Measurements from ENCODE around the gene RIMS3.

The RIMS3 gene

DNA sequence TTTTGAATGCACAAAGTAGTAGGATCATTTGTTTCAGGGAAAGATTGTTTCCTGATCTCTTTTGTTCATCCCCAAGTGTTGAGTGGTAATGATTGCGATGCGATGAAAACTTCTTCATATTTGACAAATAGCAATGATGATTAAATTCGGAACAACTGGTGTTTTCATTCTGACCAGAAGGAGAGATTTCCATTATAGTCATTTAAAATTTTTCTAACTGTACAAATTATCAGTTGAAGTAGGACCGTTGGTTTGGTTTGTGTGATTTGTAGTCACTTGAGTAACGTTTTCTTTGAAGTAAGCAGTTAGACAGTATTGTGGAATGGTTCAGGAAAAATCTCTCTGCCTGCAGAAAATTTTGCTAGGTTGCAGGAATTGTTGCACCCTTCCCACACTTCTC, 32.0 kb upstream of the RIMS3 start:
- H3K9ac ChIP-seq = no peak overlapping the region
- TF ChIP-seq Cebpa-rat (IDR thresholded peaks at IDR 0.05) = no peak
- H3K36me3 ChIP-seq = peaks cover 0 to 33% (median 11%) of the 10 kb centered on the region in 11 experiments; a peak in 11 of 22 replicates
- H3K9me3 ChIP-seq (replicated peaks in 1 of 11) = no peaks in the 10 kb centered on the region
- H3K27me3 ChIP-seq = no peaks in the 10 kb centered on the region
- H3K27ac ChIP-seq = no peak overlapping the region
- H4K20me1 ChIP-seq = peaks cover 3 to 77% (median 47%) of the 10 kb centered on the region in 11 experiments; a peak in 14 of 22 replicates
- no peak overlapping the region for H3K4me2 ChIP-seq
- no peak overlapping the region for H3K4me3 ChIP-seq
- peaks cover 44 to 72% (median 53%) of the 10 kb centered on the region in 10 experiments for H3K4me1 ChIP-seq

DNA sequence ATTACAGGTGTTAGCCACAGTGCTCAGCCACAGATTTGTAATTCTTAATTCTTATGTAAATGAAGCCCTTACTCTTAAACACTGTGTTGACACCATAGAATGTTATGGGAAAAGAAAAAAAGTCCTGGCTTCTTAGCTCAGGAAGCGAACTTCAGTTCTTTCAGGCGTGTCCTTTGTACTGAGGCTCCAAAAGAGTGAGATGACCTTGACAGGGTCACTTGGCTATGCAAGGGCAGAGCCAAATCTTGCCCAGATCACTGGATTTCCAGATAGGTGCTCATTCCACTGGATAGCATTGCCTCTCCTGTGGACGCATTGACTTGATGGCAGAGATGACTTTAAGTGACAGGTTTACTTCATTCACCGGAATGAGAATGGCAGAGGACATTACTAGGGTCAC, 30.8 kb upstream of the RIMS3 start:
- H3K27ac ChIP-seq = no peak overlapping the region
- no peak overlapping the region for H3K4me2 ChIP-seq
- TF ChIP-seq Cebpa-rat (IDR thresholded peaks at IDR 0.05) = no peak
- no peaks in the 10 kb centered on the region for H3K27me3 ChIP-seq
- peaks cover 3 to 66% (median 41%) of the 10 kb centered on the region in 11 experiments; a peak in 14 of 22 replicates for H4K20me1 ChIP-seq
- peaks cover 0 to 33% (median 11%) of the 10 kb centered on the region in 11 experiments; a peak in 11 of 22 replicates for H3K36me3 ChIP-seq
- H3K4me3 ChIP-seq = no peak overlapping the region
- no peaks in the 10 kb centered on the region for H3K9me3 ChIP-seq (replicated peaks in 1 of 11)
- peaks cover 40 to 60% (median 45%) of the 10 kb centered on the region in 10 experiments for H3K4me1 ChIP-seq
- H3K9ac ChIP-seq = no peak overlapping the region

DNA sequence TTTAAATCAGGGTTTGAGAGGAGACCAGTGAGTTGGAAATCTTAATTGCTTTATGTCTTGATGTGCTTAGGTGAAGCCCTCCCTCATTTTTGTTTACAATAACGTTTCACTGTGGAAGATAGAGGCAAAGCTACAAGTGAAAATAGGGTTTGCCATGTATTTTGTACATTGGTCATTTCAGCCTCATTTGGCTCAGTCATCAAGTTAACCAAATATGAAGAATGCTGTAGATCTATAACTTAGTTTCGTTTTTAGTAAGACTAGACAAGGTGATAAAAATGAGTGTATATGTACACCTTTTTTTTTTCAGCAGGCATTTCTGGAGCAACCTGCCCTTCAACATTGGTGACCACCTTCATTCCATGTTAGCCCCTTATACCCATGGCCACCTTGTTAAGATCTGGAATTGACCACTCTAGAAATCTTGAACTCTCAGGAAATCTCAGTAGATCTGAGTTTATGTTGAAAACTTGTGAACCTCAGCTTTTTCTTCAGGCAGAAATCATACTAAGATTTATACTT, 28.9 kb upstream of the RIMS3 start:
- TF ChIP-seq Cebpa-rat (IDR thresholded peaks at IDR 0.05) = no peak
- Histone ChIP-seq H3K4me2 (peak overlapping the region; percentile 84 to 96 (median 90); a peak in 18 of 22 replicates), H3K27ac (no peak overlapping the region), H3K9me3 (replicated peaks in 1 of 11) (no peaks in the 10 kb centered on the region), H4K20me1 (peaks cover 0 to 47% (median 23%) of the 10 kb centered on the region in 11 experiments; a peak in 11 of 22 replicates), H3K4me3 (no peak overlapping the region), H3K9ac (no peak overlapping the region), H3K4me1 (peaks cover 45 to 59% (median 49%) of the 10 kb centered on the region in 10 experiments), H3K27me3 (no peaks in the 10 kb centered on the region), H3K36me3 (peaks cover 6 to 32% (median 13%) of the 10 kb centered on the region in 11 experiments; a peak in 11 of 22 replicates)

- H3K4me2 ChIP-seq = peak overlapping the region; percentile 84 to 96 (median 90)
- TF ChIP-seq Cebpa-rat (IDR thresholded peaks at IDR 0.05) = no peak
- H3K27me3 ChIP-seq = no peaks in the 10 kb centered on the region
- peak overlapping the region; percentile 96 to 100 (median 99); a peak in 21 of 22 replicates for H3K9ac ChIP-seq
- peak overlapping the region in 10 of 11 experiments; percentile 99 to 100 (median 100); a peak in 14 of 22 replicates for H3K27ac ChIP-seq
- H3K4me1 ChIP-seq = peaks cover 35 to 50% (median 41%) of the 10 kb centered on the region in 10 experiments
- peaks cover 0 to 37% (median 22%) of the 10 kb centered on the region in 11 experiments; a peak in 11 of 22 replicates for H4K20me1 ChIP-seq
- no peaks in the 10 kb centered on the region for H3K9me3 ChIP-seq (replicated peaks in 1 of 11)
- peaks cover 6 to 31% (median 15%) of the 10 kb centered on the region in 11 experiments; a peak in 11 of 22 replicates for H3K36me3 ChIP-seq
- peak overlapping the region; percentile 64 to 87 (median 77); a peak in 13 of 20 replicates for H3K4me3 ChIP-seq
These were observed 27.9 kb upstream of the RIMS3 start for GRCh38 chr1:40693425-40693824.

GRCh38 chr1:40692429-40692895, 27.0 kb upstream of the RIMS3 start:
- peak overlapping the region; percentile 96 to 100 (median 99) for H3K9ac ChIP-seq
- peaks cover 31 to 48% (median 39%) of the 10 kb centered on the region in 10 experiments for H3K4me1 ChIP-seq
- peak overlapping the region; percentile 99 to 100 (median 100) for H3K27ac ChIP-seq
- peak overlapping the region; percentile 84 to 96 (median 90) for H3K4me2 ChIP-seq
- peak overlapping the region; percentile 64 to 87 (median 77) for H3K4me3 ChIP-seq
- H4K20me1 ChIP-seq = peaks cover 0 to 27% (median 13%) of the 10 kb centered on the region in 11 experiments; a peak in 10 of 22 replicates
- no peak for TF ChIP-seq Cebpa-rat (IDR thresholded peaks at IDR 0.05)
- H3K36me3 ChIP-seq = peaks cover 6 to 24% (median 15%) of the 10 kb centered on the region in 11 experiments; a peak in 12 of 22 replicates
- no peaks in the 10 kb centered on the region for H3K9me3 ChIP-seq (replicated peaks in 1 of 11)
- H3K27me3 ChIP-seq = no peaks in the 10 kb centered on the region

GRCh38 chr1:40691538-40692428, 26.3 kb upstream of the RIMS3 start, which contains the start of gene NFYC:
TSS of gene NFYC (plus strand) at chr1:40691704. CDS start at chr1:40738844, 47,140 bp downstream.
- peak within 1 kb of the TSS; percentile 96 to 100 (median 99) for H3K9ac ChIP-seq
- H3K36me3 ChIP-seq = peaks cover 7 to 29% (median 15%) of the 10 kb centered on the region in 11 experiments; a peak in 17 of 22 replicates
- H3K9me3 ChIP-seq (replicated peaks in 1 of 11) = no peaks in the 10 kb centered on the region
- H3K4me2 ChIP-seq = peak within 1 kb of the TSS; percentile 84 to 96 (median 90)
- H3K4me1 ChIP-seq = peaks cover 31 to 44% (median 38%) of the 10 kb centered on the region in 10 experiments
- H3K27ac ChIP-seq = peak within 1 kb of the TSS; percentile 99 to 100 (median 100)
- no peak for TF ChIP-seq Cebpa-rat (IDR thresholded peaks at IDR 0.05)
- H4K20me1 ChIP-seq = peaks cover 0 to 20% (median 7%) of the 10 kb centered on the region in 11 experiments; a peak in 9 of 22 replicates
- no peaks in the 10 kb centered on the region for H3K27me3 ChIP-seq
- peak within 1 kb of the TSS; percentile 64 to 87 (median 77) for H3K4me3 ChIP-seq

DNA sequence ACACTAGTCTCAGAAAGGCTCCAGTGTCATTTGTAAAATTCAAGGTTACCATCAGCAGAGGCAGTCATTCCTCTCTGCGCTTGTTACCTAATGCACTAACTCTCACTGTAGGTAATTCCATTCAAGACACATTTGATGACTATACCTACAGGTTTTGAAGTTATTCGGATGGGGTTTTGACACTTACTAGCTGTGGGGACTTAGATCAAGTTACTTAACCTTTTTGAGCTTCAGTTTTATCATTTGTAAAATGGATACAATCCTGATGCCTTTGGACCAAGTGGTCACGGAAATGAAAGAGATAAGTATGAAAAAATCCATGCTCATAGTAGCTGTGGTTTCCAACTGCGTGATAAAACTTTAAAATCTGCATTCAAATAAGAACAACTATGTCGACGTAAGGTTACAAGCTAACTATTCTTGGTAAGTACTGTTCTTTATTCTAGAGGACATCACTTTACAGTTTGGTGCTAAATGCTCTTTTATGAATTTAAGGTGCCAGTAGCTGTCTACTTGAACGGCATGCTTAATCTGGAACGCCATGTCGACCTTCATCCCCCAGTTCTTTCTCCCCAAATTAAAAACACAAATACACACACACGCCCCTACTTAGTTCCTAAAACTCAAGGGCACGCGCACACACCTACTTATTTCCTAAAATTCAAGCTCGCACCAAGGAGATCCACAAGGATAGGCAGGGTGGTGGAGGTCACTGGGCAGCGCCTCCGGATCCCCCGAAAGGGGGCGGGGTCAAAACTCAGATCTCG, 25.5 kb upstream of the RIMS3 start:
- no peak for TF ChIP-seq Cebpa-rat (IDR thresholded peaks at IDR 0.05)
- H3K4me1 ChIP-seq = peaks cover 29 to 43% (median 35%) of the 10 kb centered on the region in 10 experiments
- 0 out of 22 replicates have a peak, but pooled peaks cover 0 to 2% (median 0%) of the 10 kb centered on the region in 11 experiments for H3K9me3 ChIP-seq (replicated peaks in 1 of 11)
- peak overlapping the region; percentile 64 to 87 (median 77) for H3K4me3 ChIP-seq
- peaks cover 0 to 12% (median 0%) of the 10 kb centered on the region in 11 experiments; a peak in 5 of 22 replicates for H4K20me1 ChIP-seq
- peaks cover 8 to 37% (median 20%) of the 10 kb centered on the region in 11 experiments; a peak in 20 of 22 replicates for H3K36me3 ChIP-seq
- H3K27ac ChIP-seq = peak overlapping the region; percentile 99 to 100 (median 100); a peak in 21 of 22 replicates
- peak overlapping the region; percentile 81 to 96 (median 87) for H3K4me2 ChIP-seq
- H3K27me3 ChIP-seq = no peaks in the 10 kb centered on the region
- peak overlapping the region; percentile 96 to 100 (median 99) for H3K9ac ChIP-seq

DNA sequence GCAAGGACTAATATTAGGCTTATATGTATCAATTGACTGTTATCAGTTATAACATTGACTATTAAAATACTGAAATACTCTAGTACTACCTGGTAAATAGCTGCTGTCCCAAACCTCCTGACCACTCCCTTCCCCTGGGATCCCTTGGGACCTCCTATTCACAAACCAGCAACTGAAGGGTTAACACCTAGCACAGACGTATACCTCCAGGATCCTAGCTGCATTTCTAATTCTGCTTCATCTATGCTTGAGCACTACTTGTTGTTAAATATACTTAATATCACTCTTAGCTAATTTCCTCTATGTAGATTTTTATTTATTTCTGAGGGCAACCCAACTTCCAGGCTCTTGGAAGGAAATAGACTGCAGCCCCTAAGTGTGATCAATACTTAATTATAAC, 24.3 kb upstream of the RIMS3 start:
- H3K4me1 ChIP-seq = peaks cover 32 to 46% (median 39%) of the 10 kb centered on the region in 10 experiments
- no peak overlapping the region for H3K9ac ChIP-seq
- peak overlapping the region in 5 of 11 experiments; percentile 84 to 91 (median 87); a peak in 5 of 22 replicates for H3K4me2 ChIP-seq
- H3K27me3 ChIP-seq = no peaks in the 10 kb centered on the region
- H3K4me3 ChIP-seq = no peak overlapping the region
- H4K20me1 ChIP-seq = peaks cover 0 to 6% (median 0%) of the 10 kb centered on the region in 11 experiments; a peak in 4 of 22 replicates
- peaks cover 5 to 36% (median 18%) of the 10 kb centered on the region in 11 experiments; a peak in 18 of 22 replicates for H3K36me3 ChIP-seq
- TF ChIP-seq Cebpa-rat (IDR thresholded peaks at IDR 0.05) = no peak
- no peak overlapping the region for H3K27ac ChIP-seq
- H3K9me3 ChIP-seq (replicated peaks in 1 of 11) = 0 out of 22 replicates have a peak, but pooled peaks cover 0 to 4% (median 0%) of the 10 kb centered on the region in 11 experiments

Measured in BLaER1 treated with 17β-estradiol and CSF1 and Interleukin-3, amounts not matched to agents 10 nM and 100 nM (cell line).